ENCODE results near the gene DIS3L. TPM values are rescaled to one million over a fixed set of nuclear protein-coding genes. Genes with fewer than 3 reads are reported as not detected.

Gene DIS3L
- total and polyA plus RNA-seq, 2 of the 13 experiments (the other 11 are each of a cell fraction or from before 2014, with no cell fraction given): 21.0 to 50.5 TPM

DNA sequence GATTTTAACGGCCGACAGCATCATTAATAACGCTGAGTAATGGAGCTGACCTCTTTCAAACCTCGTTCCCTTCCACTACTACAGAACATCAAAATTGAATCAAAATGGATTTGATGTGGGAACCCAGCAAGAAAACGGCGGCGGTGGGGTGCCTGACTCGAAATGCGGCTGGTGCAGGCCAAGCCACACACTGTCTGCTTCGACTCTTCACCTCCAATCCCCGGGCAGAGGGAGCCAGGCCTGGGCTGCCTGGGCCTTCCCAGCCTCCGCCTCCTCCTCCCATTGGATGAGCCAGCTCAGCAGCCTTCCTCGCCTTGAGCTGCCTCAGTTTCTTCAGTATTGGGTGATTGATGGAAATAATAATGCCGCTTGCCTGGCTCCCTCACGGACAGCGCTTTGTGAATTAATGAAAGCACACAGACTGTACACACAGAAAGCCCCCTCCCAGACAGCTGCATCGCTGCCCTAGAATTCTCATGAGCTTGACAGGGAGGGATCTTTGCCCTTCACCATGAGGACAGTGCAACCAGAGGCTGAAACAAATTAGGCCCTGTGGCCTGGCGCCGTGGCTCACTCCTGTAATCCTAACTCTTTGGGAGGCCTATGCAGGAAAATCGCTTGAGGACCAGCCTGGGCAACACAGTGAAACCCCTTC lies 28.4 kb upstream of the DIS3L start:
- no TSS peak for BruUV-seq (replicated peaks)
- in situ Hi-C loops (cut with HindIII; ENCODE audit: extremely low pct_ligation_motif_present, low pct_unique_long_range_greater_than_20kb) (no loop called here), intact Hi-C loops (cut with micrococcal nuclease; ENCODE audit: unreplicated experiment) (loop anchor here (5.0 kb wide), 1 partner anchor 183 kb away; no protein-coding TSS in a partner anchor)
- Histone ChIP-seq H4K20me1 (ENCODE audit: insufficient read depth, low read length) (no peaks in the 10 kb centered on the region; the same call in 1 of the 2 replicates), H3K9me3 (ENCODE audit: low read length) (no peaks in the 10 kb centered on the region), H3K4me3 (replicated peaks in 1 of 3; ENCODE audit: insufficient read depth in 1 of 3, low read depth in 2 of 3, low read length in 3 of 3) (no peak overlapping the region), H3K9ac (ENCODE audit: insufficient read depth, low read depth, low read length) (no peak overlapping the region), H3K79me2 (ENCODE audit: insufficient read depth, low read length) (no peaks in the 10 kb centered on the region), H3K4me2 (ENCODE audit: low read depth, low read length) (no peak overlapping the region), H3K4me1 (ENCODE audit: insufficient read depth, low read length) (no peaks in the 10 kb centered on the region), H3K27ac (ENCODE audit: extremely low read length, insufficient read depth, low read length) (no peak overlapping the region), H3K27me3 (ENCODE audit: control insufficient read depth in 1 of 2, insufficient read depth in 2 of 2, low read length in 2 of 2) (peaks cover 2 to 20% of the 10 kb centered on the region in 2 experiments; a peak in 2 of 5 replicates), H2AFZ (ENCODE audit: low read length) (no peak overlapping the region), H3K36me3 (replicated peaks in 1 of 2; ENCODE audit: control insufficient read depth in 1 of 2, insufficient read depth in 2 of 2, low read length in 2 of 2) (no peaks in the 10 kb centered on the region)
- WGBS (ENCODE audit: low lambda C conversion rate): 57% methylated on average over 18 of the region's 20 CpGs
- no peak for DNase-seq (ENCODE audit: low spot score)
- no peak for ATAC-seq
- TF ChIP-seq ADNP (CRISPR knock-in tag; IDR thresholded peaks at IDR 0.05): no peak
- TF ChIP-seq, protein P1, sequence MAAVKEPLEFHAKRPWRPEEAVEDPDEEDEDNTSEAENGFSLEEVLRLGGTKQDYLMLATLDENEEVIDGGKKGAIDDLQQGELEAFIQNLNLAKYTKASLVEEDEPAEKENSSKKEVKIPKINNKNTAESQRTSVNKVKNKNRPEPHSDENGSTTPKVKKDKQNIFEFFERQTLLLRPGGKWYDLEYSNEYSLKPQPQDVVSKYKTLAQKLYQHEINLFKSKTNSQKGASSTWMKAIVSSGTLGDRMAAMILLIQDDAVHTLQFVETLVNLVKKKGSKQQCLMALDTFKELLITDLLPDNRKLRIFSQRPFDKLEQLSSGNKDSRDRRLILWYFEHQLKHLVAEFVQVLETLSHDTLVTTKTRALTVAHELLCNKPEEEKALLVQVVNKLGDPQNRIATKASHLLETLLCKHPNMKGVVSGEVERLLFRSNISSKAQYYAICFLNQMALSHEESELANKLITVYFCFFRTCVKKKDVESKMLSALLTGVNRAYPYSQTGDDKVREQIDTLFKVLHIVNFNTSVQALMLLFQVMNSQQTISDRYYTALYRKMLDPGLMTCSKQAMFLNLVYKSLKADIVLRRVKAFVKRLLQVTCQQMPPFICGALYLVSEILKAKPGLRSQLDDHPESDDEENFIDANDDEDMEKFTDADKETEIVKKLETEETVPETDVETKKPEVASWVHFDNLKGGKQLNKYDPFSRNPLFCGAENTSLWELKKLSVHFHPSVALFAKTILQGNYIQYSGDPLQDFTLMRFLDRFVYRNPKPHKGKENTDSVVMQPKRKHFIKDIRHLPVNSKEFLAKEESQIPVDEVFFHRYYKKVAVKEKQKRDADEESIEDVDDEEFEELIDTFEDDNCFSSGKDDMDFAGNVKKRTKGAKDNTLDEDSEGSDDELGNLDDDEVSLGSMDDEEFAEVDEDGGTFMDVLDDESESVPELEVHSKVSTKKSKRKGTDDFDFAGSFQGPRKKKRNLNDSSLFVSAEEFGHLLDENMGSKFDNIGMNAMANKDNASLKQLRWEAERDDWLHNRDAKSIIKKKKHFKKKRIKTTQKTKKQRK (IDR thresholded peaks at IDR 0.05; ENCODE audit: low read length): no peak
- TF ChIP-seq ZMYM4 (CRISPR knock-in tag; IDR thresholded peaks at IDR 0.05): no peak
- FAIRE-seq: no peak
- CTCF ChIA-PET (ENCODE audit: low intra/inter-chr PET ratio, low total read pairs): no interaction called here
- POLR2A ChIA-PET: no interaction called here

Measured in HepG2 (cell line).